ENCODE data around the gene PCDHA4.

PCDHA4 gene

DNA sequence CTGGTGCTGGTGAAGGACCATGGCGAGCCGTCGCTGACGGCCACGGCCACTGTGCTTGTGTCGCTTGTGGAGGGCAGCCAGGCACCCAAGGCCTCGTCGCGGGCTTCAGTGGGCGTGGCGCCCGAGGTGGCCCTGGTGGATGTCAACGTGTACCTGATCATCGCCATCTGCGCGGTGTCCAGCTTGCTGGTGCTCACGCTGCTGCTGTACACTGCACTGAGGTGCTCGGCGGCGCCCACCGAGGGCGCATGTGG, 51.0 kb downstream of the PCDHA4 start:
- TF ChIP-seq POLR2A (IDR thresholded peaks at IDR 0.05; ENCODE audit: low read depth, low read length) = no peak
- no peak for DNase-seq (ENCODE audit: insufficient read length, low spot score)
- FAIRE-seq = no peak

DNA sequence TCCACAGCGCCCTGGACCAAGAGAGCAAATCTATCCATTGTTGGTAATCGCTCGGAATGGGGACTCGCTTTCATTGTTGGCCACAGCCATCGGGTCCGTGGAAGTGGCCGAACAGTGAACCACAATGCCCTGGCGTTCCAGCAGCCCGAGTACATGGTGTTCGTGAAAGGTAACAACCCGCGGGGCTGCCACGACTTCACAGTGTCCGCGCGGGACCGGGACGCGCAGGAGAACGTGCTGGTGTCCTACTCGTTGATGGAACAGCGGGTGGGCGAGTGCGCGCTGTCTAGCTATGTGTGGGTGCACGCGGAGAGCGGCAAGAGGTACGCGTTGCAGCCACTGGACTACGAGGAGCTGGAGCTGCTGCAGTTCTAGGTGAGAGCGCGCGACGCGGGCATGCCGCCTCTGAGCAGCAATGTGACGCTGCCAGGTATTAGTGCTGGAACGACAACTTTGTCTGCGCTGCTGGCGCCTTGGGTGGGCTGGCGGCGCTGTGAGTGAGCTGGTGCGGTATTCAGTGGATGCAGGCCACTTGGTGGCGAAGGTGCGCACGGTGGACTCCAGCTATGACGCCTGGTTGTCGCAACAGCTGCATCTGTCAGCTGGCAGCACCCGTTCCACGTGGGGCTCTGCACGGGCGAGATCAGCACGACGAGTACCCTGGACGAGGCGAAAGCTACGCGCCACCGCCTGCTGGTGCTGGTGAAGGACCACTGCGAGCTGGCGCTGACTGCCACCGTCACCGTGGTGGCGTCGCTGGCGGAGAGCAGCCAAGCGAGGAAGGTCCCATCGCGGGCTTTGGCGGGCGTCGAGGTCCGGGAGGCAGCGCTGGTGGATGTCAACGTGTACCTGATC, 55.8 kb downstream of the PCDHA4 start:
- TF ChIP-seq POLR2A (IDR thresholded peaks at IDR 0.05; ENCODE audit: low read depth, low read length) = no peak
- no peak for FAIRE-seq

More for the DNA sequence above, 55.8 kb downstream of the PCDHA4 start:
- DNase-seq (ENCODE audit: insufficient read length, low spot score) = no peak

All from H54 (cell line).